Pulmonary artery endothelial cell (primary cell): Measurements from ENCODE around the gene CISH. TPM values are rescaled to one million over a fixed set of nuclear protein-coding genes. Genes with fewer than 3 reads are reported as not detected.

Experiments used
- DNase-seq: peaks from one replicate; pipeline ENCODE4 v3.0.0-alpha.2; 2011; ENCODE audit warnings: low read depth, low spot score
- total RNA-seq: library from RNA; depleted of rRNA; stranded (reverse); fragments of >200 nt; gene quantifications from 2 replicates; pipeline ENCODE4 v1.2.3, GENCODE V29; 2014

Gene CISH
- total RNA-seq, 1 donor from 2014 or later: 0.46 TPM

GRCh38 chr3:50637945-50638344, 26.4 kb upstream of the CISH start:
- no peak for DNase-seq

- DNase-seq: no peak
Observed at GRCh38 chr3:50637011-50637410, 25.4 kb upstream of the CISH start.

- DNase-seq: no peak
Observed at GRCh38 chr3:50635066-50635465, 23.5 kb upstream of the CISH start.

GRCh38 chr3:50633230-50633790, 21.7 kb upstream of the CISH start:
- DNase-seq: no peak

- DNase-seq: no peak
Observed at GRCh38 chr3:50632450-50632849, 20.9 kb upstream of the CISH start.

GRCh38 chr3:50630877-50631276, 19.3 kb upstream of the CISH start:
- DNase-seq: no peak

- DNase-seq: no peak
Observed at GRCh38 chr3:50630394-50630793, 18.8 kb upstream of the CISH start.

- no peak for DNase-seq
Observed at GRCh38 chr3:50628601-50629000, 17.0 kb upstream of the CISH start.

DNA sequence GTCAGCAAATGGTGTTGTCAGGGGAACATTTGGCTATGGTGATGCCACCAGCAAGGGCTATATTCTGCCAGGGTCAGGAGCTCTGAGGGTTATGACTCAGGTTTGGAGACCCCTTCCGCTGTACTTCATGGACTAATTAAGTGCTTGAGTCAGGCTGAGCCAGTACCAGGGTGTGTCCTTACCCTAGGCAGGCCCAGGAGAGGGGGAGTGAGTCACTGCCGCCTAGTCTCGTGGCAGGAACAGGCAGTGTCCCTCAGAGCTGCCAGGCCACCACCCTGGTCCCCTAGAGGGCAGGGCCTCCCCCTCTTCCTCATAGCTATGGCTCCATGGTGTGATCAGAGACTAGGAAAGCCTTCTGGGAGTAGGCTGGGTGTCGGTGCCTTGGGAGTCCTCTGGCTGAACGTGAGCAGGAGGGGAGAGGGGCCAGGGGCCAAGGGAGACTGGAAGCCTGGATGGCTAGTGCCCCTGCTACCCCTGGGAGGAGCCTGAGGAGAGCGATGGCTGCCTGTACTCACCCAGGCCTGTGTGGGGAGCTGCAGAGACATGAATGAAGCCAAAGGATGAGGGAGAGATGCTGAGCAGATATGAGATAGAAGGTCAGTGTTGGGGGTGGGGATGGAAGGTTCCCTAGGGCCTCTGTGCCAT, 16.0 kb upstream of the CISH start:
- no peak for DNase-seq

DNA sequence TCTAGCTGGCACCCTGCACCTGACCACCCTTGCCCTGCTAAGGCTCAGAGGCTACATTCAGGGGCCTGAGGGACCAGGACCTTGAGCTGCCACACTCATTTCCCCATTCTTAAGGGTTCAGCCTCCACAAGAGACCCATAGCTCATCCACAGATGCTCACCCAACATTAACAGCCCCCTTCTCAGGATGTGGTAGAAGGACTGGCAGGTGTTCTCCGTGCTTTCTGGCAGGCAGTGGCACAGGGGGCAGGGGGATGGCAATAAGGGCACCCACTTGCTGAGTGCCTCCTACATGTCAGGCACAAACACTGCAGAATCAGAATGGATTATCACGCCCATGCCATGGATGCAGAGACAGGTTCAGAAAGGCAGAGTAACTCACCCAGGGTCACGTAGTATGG, 14.8 kb upstream of the CISH start:
- DNase-seq: no peak

- DNase-seq: no peak
Observed at GRCh38 chr3:50625231-50626182, 13.9 kb upstream of the CISH start.

DNA sequence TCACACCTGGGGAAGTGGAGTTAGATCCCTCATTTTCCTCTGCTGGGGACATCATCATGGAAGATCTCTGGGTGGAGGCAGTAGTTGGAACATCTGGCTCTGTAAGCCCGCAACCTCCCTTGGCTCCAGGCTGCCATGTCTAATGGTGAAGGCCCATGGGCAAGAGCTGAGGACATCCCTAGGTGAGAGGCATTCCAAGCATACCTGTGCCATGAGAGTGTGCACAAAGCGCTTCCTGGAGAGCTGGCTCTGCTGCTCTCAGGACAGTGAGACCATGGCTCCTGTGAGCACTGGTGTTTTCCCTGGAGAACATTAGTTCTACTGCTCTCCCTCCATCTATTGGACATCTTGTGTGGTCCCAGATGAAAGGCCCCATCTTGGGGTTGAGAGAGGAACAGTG, 13.1 kb upstream of the CISH start:
- DNase-seq: no peak

DNA sequence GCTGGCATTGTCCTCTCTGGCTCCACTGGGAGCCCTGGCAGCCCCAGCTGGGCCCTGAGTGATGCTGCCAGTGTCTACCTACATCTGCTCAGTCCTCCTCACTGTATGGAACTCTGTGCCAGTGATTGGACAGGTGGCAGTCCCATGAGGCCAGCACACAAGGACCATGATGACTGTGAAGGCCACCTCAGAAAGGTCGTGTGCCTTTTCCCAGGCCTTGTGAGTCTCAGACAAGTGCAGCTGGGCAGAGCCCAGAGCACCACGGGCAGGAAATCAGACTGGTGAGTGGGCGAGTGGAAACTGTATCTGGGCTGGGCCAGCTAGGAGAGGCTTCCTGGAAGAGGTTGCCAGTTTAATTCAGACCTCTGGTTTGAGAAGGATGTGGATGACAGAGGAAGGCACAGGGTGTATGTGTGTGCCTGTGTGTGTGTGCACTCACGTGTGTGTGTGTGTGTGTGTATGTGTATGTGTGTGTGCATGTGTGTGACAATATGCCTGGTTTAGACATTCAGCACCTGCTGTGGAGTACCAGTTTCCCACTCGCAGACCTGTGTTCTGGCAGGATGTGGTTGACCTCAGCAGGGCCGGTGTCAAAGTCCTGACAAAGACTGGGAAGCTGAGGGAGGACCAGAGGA, 12.4 kb upstream of the CISH start:
- DNase-seq: no peak

- no peak for DNase-seq
Observed at GRCh38 chr3:50622881-50623280, 11.3 kb upstream of the CISH start.

DNA sequence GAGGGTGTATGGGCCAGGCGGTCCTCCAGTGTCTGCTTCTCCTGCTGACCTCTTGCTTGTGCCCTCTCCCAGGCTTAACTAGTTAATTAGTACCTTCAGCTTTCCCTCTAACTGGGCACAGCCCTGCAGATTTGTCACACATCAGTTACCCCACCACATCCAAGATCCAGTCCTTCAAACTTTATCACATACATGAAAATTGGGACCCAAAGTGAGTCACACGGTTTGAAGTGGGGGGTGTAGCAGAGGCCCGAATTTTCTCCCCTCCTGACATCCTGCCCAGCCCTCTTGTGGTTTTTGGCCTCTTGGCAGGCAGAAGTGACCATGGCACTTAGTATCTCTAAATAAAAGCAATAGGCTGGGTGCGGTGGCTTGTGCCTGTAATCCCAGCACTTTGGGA, 9.2 kb upstream of the CISH start:
- no peak for DNase-seq

GRCh38 chr3:50620420-50620819, 8.8 kb upstream of the CISH start:
- no peak for DNase-seq

GRCh38 chr3:50617911-50618481, 6.4 kb upstream of the CISH start:
- DNase-seq: no peak

GRCh38 chr3:50617096-50617791, 5.7 kb upstream of the CISH start, which contains the start of gene MAPKAPK3:
TSS of gene MAPKAPK3 (plus strand) at chr3:50617151. CDS start at chr3:50617566, 415 bp downstream.
- DNase-seq: no peak

DNA sequence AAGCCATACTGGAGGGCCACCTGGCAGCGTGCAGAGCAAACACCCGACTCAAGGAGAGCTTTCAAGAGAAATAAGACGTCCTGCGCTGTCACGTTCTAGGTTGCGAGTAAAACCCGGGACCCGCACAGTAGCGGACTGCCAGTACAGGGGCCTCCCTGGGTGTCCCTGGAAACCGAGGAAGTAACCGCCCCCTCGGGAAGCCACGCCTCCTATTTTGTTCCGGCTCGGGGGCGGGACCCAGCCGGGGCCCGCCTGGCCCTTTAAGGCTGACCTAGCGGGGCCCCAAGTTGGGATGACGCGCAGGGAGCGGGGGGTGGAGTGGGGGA, 5.2 kb upstream of the CISH start:
- no peak for DNase-seq

DNA sequence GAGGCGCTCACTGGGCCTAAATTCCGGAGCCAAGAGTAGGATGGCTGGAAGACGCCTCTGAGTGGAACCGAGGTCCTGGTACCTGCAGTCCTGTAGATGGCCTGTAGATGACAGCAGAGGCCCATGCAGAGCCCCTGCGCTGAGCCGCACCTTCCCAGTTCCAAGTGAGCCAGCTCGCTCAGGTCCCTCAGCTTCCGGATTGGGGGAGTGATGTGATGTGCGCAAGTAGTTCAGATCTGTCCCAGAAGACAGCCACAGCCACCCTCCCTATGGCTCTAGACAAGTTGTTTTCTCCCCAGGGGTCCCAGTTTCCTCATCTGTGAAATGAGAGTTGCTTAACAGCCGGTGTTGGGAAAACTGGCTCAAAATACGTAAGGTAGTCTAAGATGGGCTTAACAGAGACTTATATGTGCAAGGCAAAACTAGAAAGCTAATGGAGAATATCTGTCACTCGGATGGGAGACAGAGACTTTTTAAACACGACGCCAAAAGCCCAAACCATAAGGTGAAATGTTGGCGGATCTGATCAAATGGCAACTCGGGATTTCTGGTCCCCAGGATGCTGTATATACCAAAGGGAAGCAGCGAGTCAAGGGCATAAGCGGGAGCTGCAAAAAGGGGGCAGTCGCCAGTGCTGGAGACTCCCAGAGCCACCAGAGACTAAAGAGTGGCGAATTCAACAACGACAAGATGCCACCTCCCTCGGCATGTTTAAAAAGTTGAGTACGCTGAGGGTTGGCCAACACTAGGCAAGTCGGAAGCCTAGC, 4.6 kb upstream of the CISH start:
- peak; percentile 24 for DNase-seq
